Stimulated activated CD8-positive, alpha-beta memory T cell treated with anti-CD3 and anti-CD28 coated beads, Interleukin-7, amount 100 ng/mL, for 24 hours (primary cell): Measurements from ENCODE around the gene DNAJC21.
A peak's percentile ranks its signal among the peaks of the same experiment; 100 is the strongest.
"Not testable (repeated sequence)": the region's sequence is repeated elsewhere in the genome, so short reads cannot be mapped to it uniquely, and the experiment has no call there.

Experiments
- DNase-seq: peaks from one replicate; pipeline ENCODE4 v3.0.0-alpha.2; 2020; ENCODE audit warnings: low read depth

DNAJC21 gene

GRCh38 chr5:34923694-34924461 is 5.5 kb upstream of the DNAJC21 start:
- no peak for DNase-seq

GRCh38 chr5:34924462-34924765 is 4.9 kb upstream of the DNAJC21 start:
- no peak for DNase-seq

- DNase-seq, result no peak
These were observed 3.0 kb upstream of the DNAJC21 start for GRCh38 chr5:34926318-34926888.

- no peak for DNase-seq
These were observed 1.6 kb upstream of the DNAJC21 start for GRCh38 chr5:34927785-34928184.

GRCh38 chr5:34928267-34928666 is 1.1 kb upstream of the DNAJC21 start:
- no peak for DNase-seq

- peak; percentile 63 for DNase-seq
These were observed 532 bp downstream of the DNAJC21 start for GRCh38 chr5:34929720-34930461.

GRCh38 chr5:34930462-34930844 is 1.1 kb downstream of the DNAJC21 start:
- no peak for DNase-seq

GRCh38 chr5:34930870-34931269 is 1.5 kb downstream of the DNAJC21 start:
- DNase-seq, result no peak

- DNase-seq, result no peak
These were observed 3.6 kb downstream of the DNAJC21 start for GRCh38 chr5:34932947-34933346.

- no peak for DNase-seq
These were observed 12.6 kb downstream of the DNAJC21 start for GRCh38 chr5:34941936-34942335.

GRCh38 chr5:34944044-34944443 is 14.7 kb downstream of the DNAJC21 start:
- DNase-seq, result no peak

GRCh38 chr5:34944460-34945047 is 15.2 kb downstream of the DNAJC21 start:
- no peak for DNase-seq

GRCh38 chr5:34957321-34957720 is 28.0 kb downstream of the DNAJC21 start:
- no peak for DNase-seq

- DNase-seq, result no peak
These were observed 28.7 kb downstream of the DNAJC21 start for GRCh38 chr5:34957857-34958690.

GRCh38 chr5:34959323-34959722 is 30.0 kb downstream of the DNAJC21 start:
- DNase-seq, result no peak

GRCh38 chr5:34967540-34967939 is 38.2 kb downstream of the DNAJC21 start:
- no peak for DNase-seq

GRCh38 chr5:34968258-34968657 is 38.9 kb downstream of the DNAJC21 start:
- DNase-seq, result no peak

GRCh38 chr5:34970552-34970951 is 41.2 kb downstream of the DNAJC21 start:
- no peak for DNase-seq

- DNase-seq, result not testable (repeated sequence)
These were observed 42.3 kb downstream of the DNAJC21 start for GRCh38 chr5:34971655-34972054.

- DNase-seq, result no peak
These were observed 47.0 kb downstream of the DNAJC21 start for GRCh38 chr5:34976347-34976746.

- no peak for DNase-seq
These were observed 48.7 kb downstream of the DNAJC21 start for GRCh38 chr5:34977934-34978613.

GRCh38 chr5:34978681-34979080 is 49.3 kb downstream of the DNAJC21 start:
- DNase-seq, result no peak
